Fibroblast of peridontal ligament (primary cell): ENCODE results near the gene AMER2.

Experiments
- DNase-seq: peaks from one replicate; pipeline ENCODE4 v3.0.0-alpha.2; 2010; ENCODE audit errors: extremely low read depth

The AMER2 gene, protein sequence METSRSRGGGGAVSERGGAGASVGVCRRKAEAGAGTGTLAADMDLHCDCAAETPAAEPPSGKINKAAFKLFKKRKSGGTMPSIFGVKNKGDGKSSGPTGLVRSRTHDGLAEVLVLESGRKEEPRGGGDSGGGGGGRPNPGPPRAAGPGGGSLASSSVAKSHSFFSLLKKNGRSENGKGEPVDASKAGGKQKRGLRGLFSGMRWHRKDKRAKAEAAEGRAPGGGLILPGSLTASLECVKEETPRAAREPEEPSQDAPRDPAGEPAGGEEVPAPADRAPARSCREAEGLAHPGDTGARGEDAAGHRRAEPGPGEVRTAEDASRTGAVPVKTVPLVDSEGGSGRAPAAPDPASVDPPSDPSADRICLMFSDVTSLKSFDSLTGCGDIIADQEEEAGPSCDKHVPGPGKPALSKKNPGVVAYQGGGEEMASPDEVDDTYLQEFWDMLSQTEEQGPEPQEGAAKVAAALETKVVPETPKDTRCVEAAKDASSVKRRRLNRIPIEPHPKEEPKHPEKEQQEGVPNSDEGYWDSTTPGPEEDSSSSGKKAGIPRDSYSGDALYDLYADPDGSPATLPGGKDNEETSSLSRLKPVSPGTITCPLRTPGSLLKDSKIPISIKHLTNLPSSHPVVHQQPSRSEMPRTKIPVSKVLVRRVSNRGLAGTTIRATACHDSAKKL

DNA sequence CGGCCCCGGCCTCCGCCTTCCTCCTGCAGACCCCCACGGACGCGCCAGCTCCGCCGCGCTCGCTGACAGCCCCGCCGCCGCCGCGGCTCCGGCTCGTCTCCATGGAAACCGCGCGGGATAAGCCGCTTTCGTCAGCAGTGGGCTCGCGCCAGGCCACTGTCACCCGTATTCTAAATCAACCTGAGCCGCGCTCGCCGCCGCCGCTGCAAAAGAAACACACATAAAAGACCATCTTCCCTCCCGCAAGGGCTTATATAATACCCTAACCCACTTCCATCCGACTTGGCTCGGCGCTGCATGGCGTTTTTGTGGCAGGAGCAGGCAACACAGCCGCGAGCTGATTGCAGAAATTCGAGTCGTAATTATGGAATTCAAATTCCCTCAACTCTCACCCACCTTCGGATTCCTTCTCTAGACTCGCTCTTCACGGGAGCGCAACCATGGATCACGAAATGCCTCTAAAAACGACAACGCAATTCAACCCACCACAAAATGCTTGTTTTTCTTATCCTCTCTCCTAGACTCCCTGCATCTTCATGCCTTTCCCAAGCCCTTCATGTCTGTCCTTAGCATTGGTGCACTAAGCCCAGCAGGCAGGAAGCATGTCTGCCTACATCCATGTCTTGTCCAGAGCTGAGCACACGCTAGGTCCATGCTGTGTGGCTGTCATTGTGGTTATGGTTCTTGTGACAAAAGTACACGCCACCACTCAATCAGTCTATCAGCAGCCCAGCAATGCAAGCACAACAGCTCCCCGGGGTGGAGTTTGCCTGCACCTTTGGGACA, at the start of gene AMER2:
Gene AMER2 (minus strand): TSS at position 772 of the 786 bp plus-strand sequence. CDS start 669 bp downstream, at position 103.
- DNase-seq, result peak; percentile 2

DNA sequence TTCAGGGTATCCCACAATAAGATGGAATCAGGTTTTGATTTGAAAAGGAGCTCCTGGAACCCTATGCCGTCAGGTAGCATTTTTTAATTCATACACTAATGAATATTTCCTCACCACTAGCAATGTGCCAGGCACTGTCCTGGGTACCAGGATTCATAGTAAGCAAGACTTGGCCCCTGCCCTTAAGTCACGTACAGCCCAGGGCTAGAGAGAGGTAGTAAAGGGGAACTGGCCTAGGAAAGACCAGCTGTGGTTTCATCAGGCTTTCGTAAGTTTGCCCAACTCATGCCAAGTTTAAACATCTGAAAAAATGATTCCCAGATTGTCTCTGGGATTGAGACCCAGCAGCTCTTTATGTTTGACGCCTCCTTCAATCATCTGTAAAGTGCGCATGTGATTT, 45.9 kb upstream of the AMER2 start:
- DNase-seq, result no peak

DNA sequence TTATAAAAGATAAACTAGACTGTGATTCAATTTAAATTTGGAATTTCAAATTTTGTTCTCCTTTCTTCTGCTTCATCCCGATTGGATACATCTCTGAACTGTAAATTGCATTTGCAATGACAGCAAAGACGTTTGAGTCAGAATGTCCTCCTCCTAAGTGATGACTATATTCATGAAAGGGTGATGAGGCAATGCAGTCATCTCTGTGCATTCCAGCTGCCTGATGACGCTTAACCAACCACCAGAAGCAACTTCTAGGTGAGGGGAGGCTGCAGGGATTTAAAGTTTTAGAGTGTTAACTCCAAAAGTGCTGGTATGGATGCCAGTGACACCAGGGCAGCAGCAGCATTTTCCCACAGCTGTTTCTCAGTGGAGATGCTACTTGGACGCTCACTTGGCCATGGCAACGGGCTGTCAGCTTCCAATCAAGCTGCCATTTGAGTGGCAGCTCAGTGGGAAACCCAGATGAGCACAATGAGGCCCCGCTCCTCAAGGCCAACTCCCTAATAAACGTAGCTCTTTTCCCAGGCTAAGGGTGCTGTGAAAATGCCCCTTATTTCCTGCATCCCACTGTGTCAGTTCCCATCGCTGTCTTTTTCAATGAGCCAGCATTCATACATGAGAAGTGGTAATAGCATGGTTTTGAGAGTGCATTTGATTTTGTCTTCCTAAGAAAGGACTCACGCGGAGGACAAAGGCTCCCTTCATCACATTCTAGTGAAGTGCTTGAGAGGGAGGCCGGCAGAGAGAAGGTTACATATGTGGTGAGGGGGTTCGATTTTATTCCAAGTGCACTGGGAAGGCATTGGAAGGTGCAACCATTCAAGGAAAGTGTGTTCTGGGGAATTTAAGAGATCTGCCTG, 45.2 kb upstream of the AMER2 start:
- peak; percentile 36 for DNase-seq

DNA sequence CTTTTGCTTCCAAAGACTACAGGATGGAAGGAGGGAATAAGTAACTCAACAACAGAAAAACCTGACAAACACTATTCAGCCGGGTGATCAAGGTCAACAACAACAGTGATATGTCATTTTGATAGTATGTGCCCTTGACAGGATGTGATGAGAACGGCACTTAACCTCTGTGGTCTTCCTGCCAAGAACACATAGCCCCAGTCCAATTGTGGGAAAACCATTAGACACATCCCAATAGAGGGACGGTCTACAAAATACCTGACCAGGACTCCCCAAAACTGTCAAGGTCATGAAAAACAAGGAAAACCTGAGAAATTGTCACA, 43.1 kb upstream of the AMER2 start:
- DNase-seq, result no peak

DNA sequence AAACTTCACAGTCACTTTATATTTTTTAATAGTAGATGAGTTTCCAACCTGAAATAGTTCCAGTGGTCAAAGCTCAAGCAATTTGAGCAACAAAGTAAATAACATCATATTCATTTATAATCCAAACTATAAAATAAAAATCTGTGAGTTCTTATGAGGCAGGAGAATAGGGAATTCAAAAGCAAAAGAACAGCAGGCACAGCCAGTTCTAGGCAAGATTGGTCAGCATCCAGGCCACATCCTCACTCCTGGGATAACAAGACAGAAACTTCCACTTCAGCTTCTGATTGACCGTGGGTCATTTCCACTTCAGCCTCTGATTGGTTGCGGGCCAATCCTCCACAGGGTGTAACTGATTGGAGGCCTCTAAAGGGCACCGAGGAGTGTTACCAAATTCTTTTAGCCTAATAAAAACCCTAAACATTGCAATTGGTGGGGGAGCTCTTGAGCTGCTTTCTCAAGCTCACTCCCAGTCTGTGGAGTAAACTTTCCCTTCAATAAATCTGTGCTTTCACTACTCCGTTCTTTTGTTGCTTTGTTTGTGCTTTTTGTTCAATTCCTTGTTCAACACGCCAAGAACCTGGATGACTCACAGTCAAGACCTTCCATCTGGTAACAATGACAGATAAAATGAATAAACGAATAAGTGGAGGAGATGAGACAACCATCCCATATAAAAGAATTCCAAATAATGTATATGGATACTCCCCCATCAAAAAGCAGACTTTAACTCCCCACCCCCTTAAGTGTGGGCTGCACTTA, 42.6 kb upstream of the AMER2 start:
- DNase-seq, result peak; percentile 33

DNA sequence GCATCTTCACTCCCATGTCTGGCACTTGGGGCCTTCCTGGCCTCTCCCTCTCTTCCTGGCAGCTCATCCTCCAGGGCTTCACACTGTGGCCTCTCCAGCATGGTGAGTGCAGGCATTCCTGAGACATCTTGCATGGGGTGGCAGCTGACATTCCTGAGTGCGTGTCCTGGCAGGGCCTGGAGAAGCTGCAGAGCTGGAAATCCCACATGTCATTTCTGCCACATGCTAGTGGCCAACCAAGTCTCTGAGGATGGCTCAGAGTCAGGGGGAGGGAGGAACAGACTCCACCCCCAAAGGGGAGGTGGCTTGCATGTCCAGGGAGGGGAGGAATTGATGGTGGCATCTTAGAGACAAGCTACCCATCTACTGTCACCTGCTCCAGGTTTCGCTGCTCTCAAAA, 41.6 kb upstream of the AMER2 start:
- DNase-seq, result no peak

DNA sequence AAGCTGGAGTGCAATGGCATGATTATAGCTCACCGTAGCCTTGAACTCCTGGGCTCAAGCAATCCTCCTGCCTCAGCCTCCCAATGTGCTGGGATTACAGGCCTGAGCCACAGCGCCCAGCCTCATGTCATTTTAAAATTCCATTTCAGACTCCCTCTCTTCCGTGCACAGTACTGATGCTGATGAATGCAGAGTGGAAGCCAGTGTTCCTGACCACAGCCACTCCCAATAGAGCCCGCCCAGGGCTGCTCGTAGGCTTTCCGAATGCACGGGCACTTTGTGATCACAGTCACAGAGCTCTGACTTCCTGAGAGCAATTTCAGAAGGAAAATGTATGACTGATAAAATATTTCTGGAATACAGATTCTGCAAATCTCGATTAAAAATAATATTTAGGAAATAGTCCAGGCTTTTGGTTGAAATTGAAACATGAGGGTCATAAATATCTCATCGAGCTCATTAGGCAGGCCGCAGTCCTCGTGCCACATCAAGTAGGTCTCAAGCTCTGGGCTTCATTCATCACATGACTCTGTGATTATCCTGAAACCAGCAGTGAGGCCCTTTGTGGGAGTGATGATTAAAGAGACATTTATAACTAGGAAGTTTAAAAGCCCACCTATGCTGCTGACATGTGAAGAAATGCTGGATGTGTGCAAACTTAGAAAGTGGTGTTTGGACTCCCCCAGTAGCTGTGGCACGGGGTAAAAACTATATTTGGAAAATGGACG, 38.9 kb upstream of the AMER2 start:
- no peak for DNase-seq

DNA sequence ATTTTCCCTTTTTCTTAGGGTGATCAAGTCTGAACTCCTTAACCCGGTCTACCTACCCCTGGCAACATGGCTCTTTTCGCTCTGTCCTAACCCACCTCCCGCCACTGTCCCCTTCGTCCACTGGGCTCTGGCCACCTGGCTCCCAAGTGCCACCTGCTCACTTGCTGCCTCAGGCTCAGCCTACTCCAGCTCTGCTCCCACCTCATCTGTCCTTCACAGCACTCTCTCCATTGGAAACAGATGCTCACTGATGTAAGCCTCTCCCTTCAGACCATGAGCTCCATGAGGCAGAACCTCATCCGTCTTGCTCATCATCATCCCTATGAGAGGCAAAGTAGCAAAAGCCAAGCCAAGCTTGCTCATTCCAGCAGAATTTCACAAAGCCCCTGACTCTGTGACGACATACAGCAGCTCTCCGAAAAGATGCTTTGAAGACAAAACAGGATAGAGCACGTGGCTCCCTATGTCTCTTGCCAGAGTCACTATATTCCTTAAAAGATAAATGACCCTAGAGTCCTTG, 35.3 kb upstream of the AMER2 start:
- no peak for DNase-seq

DNA sequence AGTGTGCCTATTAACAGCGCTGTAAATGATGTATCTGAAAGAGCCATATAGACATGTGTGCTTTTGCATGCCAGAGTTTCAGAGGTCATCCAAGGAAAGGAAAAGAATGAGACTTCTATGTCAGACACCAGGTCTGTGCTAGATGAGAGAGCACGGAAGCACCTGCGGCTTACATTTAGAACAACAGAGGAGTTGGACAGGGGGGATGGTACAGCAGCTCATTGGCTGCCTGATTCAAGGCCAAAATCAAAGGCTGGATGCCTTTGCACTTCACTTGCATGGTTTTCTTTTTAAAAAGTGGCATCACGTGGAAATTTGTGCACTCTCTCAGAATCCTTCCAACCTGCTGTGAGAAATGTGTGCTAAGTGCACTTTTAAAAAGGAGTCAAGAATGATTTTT, 32.8 kb upstream of the AMER2 start:
- no peak for DNase-seq

DNA sequence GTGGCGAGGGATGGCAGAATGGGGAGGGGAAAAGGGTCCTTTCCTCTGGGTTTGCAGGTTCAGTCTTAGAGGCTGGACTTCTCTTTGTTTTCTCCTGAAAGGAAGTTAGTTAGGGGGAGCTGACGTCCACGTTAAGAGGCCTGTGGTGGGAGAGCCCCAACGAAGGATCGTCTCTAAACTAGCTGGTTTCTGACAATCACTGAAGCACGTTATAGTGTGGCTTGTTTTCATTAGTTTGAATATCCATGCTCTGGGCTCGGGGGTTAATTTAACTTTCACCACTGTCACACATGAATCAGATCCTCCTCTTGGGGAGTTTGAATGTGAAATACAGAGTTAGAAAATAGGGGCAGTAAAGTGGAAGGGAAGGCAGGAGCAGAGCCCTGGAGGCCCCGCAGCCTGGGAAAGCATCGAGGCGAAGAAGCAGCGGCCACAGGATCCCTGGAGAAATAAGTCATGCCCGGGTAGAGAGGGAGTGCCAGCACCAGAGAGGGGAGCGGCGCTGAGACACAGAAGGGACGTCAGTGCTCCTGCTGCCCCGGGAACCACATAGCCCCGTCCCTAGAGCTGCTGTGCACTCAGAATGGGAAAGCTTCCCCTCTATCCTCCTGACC, 31.1 kb upstream of the AMER2 start:
- DNase-seq, result no peak

DNA sequence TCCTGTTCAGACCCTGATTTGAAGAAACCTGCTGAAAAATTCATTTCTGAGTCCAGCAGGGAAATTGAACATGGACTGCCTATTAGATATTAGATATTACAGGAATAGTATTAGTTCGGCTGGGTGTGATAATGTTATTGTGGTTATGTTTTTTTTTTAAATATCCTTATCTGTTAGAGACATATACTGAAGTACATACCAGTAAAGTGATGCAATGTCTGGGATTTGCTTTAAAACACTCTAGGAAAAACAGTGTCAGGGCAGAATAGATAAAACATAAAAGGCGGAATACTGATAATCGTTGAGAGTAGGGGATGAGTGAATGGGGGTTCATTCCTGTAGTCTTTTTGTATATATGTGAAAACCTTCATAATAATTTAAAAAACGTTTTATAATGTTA, 28.7 kb upstream of the AMER2 start:
- DNase-seq, result no peak

DNA sequence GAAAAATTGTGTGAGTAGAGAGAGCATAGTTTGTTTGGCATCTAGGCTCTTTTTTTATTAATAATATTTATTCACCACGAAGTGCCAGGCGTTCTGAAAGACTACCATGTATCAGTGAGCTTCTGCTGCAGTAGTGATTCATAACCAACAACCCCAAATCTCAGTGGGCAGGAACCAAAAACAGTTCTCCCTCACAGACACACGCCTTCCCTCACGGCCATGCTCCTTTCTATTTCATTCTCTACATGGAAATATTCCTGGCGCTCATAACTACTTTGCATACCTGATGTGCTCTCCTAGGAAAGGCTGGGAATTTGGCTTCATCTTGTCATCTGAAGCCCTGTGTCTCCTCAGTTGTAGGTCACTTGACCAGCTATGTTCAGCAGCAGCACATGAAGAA, 26.6 kb upstream of the AMER2 start:
- DNase-seq, result no peak

DNA sequence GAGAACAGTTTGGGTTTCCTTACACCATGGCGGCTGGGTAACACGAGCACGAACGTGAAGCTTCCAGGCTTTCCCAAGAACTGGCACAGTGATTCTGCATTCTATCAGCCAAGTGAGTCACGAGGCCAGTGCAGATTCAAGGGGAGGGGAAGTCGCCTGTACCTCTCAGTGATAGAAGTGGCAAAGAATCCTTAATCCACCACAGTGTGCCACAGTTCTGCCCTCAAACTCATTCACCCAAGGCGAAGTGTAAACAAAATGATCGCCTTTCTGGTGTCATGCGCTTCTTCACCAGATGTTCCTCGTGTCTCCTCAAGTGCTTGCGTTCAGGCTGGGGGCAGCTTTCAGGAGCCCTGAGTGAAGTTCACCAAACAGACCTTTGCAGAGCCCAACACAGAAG, 24.9 kb upstream of the AMER2 start:
- no peak for DNase-seq

DNA sequence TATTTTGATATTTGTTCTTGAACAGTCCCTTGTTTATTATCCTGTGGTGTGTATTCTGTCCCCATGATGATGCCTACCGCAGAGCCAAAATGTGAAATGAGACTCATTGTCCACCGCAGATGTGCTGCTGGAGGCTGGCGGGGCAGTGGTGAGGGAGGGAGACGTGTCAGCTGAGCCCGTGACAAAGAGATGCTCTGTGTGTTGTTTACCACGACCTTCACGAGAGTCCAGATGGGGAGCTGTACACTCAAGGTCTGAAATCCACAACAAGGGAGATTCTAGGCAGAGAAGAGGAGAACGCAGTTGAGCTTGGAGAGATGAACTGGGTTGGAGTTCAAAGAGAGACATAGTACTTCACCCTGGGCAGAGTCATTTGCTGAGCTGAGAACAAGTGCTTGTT, 20.8 kb upstream of the AMER2 start:
- no peak for DNase-seq

DNA sequence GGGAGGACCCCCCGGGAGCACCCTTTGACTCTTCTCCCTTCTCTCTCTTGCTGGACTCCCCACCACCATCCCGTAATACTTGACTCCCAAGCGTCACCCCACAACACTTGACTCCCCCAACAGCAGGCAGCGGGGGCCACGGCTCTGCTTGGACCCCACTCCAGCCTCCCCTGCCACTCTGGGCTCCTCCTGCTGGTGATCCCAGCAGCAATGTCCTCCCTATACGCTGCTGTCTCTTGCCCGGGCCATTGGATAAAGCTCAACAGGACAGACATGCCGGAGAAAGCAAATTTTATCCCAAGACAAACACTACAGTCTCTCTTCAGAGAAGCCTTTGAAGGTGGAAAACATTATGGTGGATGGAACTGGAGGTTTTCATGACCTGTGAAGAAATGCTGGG, 20.4 kb upstream of the AMER2 start:
- DNase-seq, result no peak

DNA sequence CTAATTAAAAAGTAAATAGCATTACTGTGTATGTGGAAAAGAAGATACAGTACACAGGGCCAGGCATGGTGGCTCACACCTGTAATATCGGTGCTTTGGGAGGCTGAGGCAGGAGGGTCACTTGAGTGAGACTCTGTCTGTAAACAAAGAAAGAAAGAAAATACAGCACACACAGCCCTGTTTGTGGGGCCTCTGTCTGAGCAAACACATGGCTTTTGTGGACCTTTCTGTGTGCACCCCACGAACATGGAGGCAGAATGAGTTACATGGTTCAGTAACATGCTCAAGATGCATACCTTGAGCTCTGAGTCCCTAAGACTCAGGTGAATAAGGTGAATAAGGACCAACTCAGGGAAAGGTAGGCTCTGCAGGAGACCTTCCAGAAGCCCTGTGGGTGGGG, 20.0 kb upstream of the AMER2 start:
- DNase-seq, result no peak

DNA sequence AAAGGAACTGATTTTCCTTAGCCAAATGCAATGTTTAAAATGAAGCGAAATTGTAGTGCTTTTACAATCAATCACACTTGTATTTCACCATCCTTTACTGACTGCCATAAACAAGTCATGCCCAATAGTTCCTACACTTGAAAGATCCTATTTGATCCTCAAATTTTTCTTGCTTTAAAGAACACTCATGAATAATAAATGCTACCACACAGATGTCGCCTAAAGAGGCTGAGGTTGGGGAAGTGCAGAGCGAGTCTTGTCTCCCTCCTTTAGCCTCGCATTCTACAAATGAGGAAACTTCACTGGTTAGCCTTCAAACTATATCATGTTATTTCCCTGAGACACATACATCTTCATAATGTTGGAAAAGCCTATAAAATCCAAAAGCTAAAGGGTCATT, 18.7 kb upstream of the AMER2 start:
- DNase-seq, result no peak

DNA sequence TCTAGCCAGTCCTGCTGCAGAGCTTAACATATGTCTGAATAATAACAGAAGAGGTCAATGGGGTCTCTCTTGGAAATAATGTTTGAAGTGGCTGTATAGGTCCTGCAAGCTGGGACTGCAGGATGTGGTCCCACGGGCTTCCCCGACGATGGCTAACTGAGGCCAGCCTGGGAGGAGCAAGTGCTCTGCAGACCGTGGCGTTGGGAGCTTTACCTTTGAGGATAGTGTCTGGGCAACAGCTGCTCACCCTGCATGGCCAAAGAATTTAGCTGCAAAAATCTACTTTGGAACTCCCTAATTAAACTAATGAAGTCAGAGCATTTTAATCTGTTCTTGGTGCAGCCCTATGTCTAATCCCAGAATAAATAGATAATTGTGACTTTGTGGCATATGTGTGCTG, 18.2 kb upstream of the AMER2 start:
- no peak for DNase-seq

DNA sequence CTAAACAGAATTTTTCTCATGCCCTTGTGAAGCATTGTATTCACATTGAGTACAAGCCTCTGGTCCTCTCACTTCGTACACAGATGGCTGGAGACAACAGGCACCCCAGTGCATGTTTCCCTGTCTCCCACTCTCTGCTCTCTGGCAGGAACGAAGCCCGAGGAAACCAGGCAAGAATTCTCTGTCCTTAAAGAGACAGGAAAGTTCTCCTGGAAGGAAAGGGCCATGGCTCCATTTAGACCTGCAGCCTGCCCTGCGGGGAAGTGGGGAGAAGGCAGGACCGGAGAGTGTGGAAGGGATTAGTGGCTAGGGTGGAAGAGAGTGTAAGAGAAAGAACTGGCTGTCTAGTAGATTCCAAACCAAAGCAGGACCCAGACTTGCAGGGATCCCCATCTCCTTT, 15.5 kb upstream of the AMER2 start:
- DNase-seq, result no peak

DNA sequence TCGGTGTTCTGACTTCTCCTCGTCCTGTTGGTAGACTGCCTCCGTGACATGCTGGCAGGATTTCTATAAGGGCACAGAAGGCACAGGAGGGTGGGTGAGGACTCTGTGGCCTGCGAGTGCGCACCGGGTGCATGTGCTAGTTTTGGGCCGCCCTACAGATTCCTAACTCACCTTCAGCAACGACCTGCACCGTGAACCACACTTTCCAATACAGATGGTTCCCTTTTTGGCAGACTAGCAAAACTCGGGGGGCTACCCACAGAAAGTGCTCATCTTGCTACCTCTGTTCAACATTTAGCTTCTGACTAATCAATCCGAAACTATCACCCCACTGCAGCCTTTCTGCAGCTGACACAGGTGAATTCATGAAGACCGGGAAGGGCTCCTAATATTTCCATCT, 14.1 kb upstream of the AMER2 start:
- DNase-seq, result no peak
